ENCODE measurements around the gene KCNN1.

- TF ChIP-seq POLR2A (IDR thresholded peaks at IDR 0.05) (no peak), CTCF (IDR thresholded peaks at IDR 0.05) (no peak), POLR2AphosphoS5 (IDR thresholded peaks at IDR 0.05) (no peak)
Measured at GRCh38 chr19:17957885-17958284, 9.0 kb upstream of the KCNN1 start.

Measured in breast epithelium (tissue), 3 donors.